HG03521 (cell line): ENCODE results near the gene POC1B.
A peak's percentile ranks its signal among the peaks of the same experiment; 100 is the strongest.

ENCODE experiments used
- ATAC-seq: cut with Tn5 transposase; IDR thresholded peaks from one replicate; pipeline ENCODE4 v1.9.1; 2021; ENCODE audit warnings: mild to moderate bottlenecking, moderate library complexity; ENCODE audit not compliant: unreplicated experiment

Gene POC1B

GRCh38 chr12:89539426-89540223 is 13.8 kb upstream of the POC1B start:
- no peak for ATAC-seq

- no peak for ATAC-seq
Measured at GRCh38 chr12:89538897-89539296, 13.1 kb upstream of the POC1B start.

- ATAC-seq: no peak
Measured at GRCh38 chr12:89537389-89537788, 11.5 kb upstream of the POC1B start.

GRCh38 chr12:89529738-89530137 is 3.9 kb upstream of the POC1B start:
- ATAC-seq: no peak

GRCh38 chr12:89528434-89528833 is 2.6 kb upstream of the POC1B start:
- no peak for ATAC-seq

GRCh38 chr12:89525305-89525823 is 483 bp downstream of the POC1B start:
- ATAC-seq: peak; percentile 17

- peak; percentile 68 for ATAC-seq
Measured at GRCh38 chr12:89524541-89525304, 1.1 kb downstream of the POC1B start, which contains the start of gene GALNT4. GALNT4 (minus strand) TSS chr12:89524796; CDS start chr12:89524549, 247 bp downstream.

- no peak for ATAC-seq
Measured at GRCh38 chr12:89523843-89524540, 1.9 kb downstream of the POC1B start.

- ATAC-seq: no peak
Measured at GRCh38 chr12:89523393-89523792, 2.5 kb downstream of the POC1B start.

- no peak for ATAC-seq
Measured at GRCh38 chr12:89521364-89522223, 4.3 kb downstream of the POC1B start.

- ATAC-seq: no peak
Measured at GRCh38 chr12:89517720-89518119, 8.1 kb downstream of the POC1B start.

- no peak for ATAC-seq
Measured at GRCh38 chr12:89516633-89517032, 9.2 kb downstream of the POC1B start.

GRCh38 chr12:89514751-89515150 is 11.1 kb downstream of the POC1B start:
- peak; percentile 58 for ATAC-seq

GRCh38 chr12:89513544-89513943 is 12.3 kb downstream of the POC1B start:
- ATAC-seq: no peak

- no peak for ATAC-seq
Measured at GRCh38 chr12:89507015-89507824, 18.6 kb downstream of the POC1B start.

GRCh38 chr12:89506050-89506449 is 19.8 kb downstream of the POC1B start:
- ATAC-seq: no peak

- no peak for ATAC-seq
Measured at GRCh38 chr12:89504560-89505346, 21.1 kb downstream of the POC1B start.

GRCh38 chr12:89501793-89502192 is 24.1 kb downstream of the POC1B start:
- ATAC-seq: no peak

- no peak for ATAC-seq
Measured at GRCh38 chr12:89499857-89500256, 26.0 kb downstream of the POC1B start.
